Esophagus (tissue), 2 donors: ENCODE measurements around the gene TMEM176A. TPM values are rescaled to one million over a fixed set of nuclear protein-coding genes. Genes with fewer than 3 reads are reported as not detected.
A peak's percentile ranks its signal among the peaks of the same experiment; 100 is the strongest.

Source experiments
- H3K27ac ChIP-seq, 2 donors: one replicate each; pipeline ENCODE4 v1.5.1; 2013; ENCODE audit warnings: low read depth in 2 of 2, mild to moderate bottlenecking in 2 of 2, inconsistent platforms in 1 of 2, low read length in 1 of 2, moderate library complexity in 1 of 2
- H3K27me3 ChIP-seq, 2 donors: one replicate each; pipeline ENCODE4 v1.6.1; 2013; ENCODE audit warnings: low read length in 2 of 2, control low read depth in 1 of 2, mild to moderate bottlenecking in 1 of 2; ENCODE audit not compliant: insufficient read depth in 2 of 2, control insufficient read depth in 1 of 2
- H3K36me3 ChIP-seq, 2 donors: one replicate each; pipeline ENCODE4 v1.6.1; 2013; ENCODE audit warnings: low read length in 1 of 2; ENCODE audit not compliant: control insufficient read depth in 2 of 2, insufficient read depth in 2 of 2
- H3K4me1 ChIP-seq, 2 donors: one replicate each; pipeline ENCODE4 v1.6.1; 2013; ENCODE audit warnings: low read length in 1 of 2; ENCODE audit not compliant: control insufficient read depth in 2 of 2, insufficient read depth in 2 of 2
- H3K4me3 ChIP-seq, 2 donors: one replicate each; pipeline ENCODE4 v1.5.1; 2013; ENCODE audit warnings: low read length in 2 of 2, mild to moderate bottlenecking in 2 of 2, low read depth in 1 of 2, moderate library complexity in 1 of 2
- H3K9me3 ChIP-seq, 2 donors: one replicate each; pipeline ENCODE4 v1.6.1; 2013; ENCODE audit warnings: mild to moderate bottlenecking in 2 of 2, low read depth in 1 of 2, low read length in 1 of 2, moderate library complexity in 1 of 2; ENCODE audit not compliant: control insufficient read depth in 2 of 2, insufficient read depth in 1 of 2
- WGBS, 2 donors: extraction: QIAGEN DNeasy Blood & Tissue Kit; methylation state at CpG; one replicate each; pipeline ENCODE4 v1.1.7; 2013; 5-methylcytosine and 5-hydroxymethylcytosine counted together
- polyA plus RNA-seq, 2 donors: library from polyadenylated mRNA; stranded (reverse); fragments of 200-250 nt; gene quantifications; one replicate each; pipeline ENCODE4 v1.2.3, GENCODE V29; 2013
- donor health status: healthy with polysubstance abuse.
- donor health status: Bipolar disorder and iron deficiency.

TMEM176A gene
- polyA plus RNA-seq, 2 donors: 4.8 to 9.4 TPM

DNA sequence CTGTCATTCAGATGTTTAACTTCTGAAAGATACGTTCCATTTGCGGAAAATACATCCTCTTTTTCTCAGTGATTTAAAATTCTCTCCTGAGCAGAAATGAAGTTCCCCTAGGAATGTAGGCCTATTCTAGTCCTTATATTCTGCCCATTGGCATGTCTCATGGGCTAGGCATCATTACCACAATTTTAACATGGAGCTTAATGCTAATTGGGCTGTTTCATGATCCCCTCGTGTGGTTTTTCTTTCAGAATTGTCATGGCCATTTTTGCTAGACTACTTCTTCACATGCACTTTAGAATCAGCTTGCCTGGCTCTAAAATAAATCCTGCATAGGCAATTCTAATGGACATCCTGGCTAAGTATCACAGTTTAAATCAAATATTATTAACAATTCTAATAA lies 1.4 kb upstream of the TMEM176A start:
- H3K36me3 ChIP-seq: no peaks in the 10 kb centered on the region
- H3K4me3 ChIP-seq: no peak overlapping the region
- WGBS, 2 donors: 71 to 74% methylated on average over 3 of the region's 3 CpGs
- H3K27me3 ChIP-seq: peaks cover 0 to 8% of the 10 kb centered on the region in 2 donors
- H3K27ac ChIP-seq: peak overlapping the region in 1 of 2 donors; percentile 20
- peaks cover 0 to 2% of the 10 kb centered on the region in 2 donors for H3K9me3 ChIP-seq
- no peaks in the 10 kb centered on the region for H3K4me1 ChIP-seq

DNA sequence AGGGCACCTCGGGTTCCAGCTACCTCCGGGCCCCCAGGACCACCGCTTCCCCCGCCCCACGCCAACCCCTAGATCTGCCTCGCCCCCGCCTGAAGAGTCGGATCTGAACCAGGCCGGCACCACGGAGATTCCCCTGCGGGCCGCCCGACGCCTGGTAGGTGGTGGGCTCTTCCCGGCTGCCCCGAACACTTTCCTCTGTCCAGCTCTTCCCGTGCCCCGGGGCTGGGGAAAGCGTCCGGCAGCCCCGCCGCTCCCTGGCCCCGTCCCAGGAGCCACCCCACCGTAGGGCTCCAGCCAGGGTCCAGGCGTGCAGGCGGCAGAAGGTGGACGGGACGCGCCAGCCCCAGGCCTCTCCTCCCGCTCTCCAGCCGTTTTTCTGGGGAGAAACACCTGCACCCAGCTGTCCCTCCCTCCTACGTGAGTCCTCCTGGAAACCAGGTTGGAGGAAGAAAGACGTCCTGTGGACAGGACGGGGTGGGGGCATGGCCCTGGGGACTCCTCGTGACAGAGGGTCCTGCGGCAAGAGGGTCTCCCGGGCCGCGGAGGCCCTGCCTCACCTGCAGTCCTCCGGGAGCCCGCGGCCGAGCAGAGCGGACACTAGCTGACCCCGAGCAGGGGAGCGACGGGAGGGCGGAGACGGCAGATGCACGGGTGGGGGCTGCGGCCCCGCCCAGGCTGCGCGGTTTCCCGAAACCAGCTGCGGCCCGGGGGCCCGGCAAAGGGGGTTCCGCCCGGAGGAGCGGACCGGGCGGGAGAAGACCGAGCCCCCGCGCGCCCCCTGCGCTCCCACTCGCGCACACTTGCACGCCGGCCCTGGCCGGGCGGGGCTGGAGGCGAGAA lies 608 bp upstream of the TMEM176A start, which contains the start of gene TMEM176B:
Gene TMEM176B (minus strand): TSS at position 624 of the 840 bp plus-strand sequence. CDS start 3,795 bp downstream, outside the sequence.
- Histone ChIP-seq H3K36me3 (no peaks in the 10 kb centered on the region), H3K4me1 (no peaks in the 10 kb centered on the region), H3K4me3 (peak within 1 kb of the TSS; percentile 39 to 61), H3K9me3 (peaks cover 0 to 2% of the 10 kb centered on the region in 2 donors), H3K27ac (peak within 1 kb of the TSS; percentile 51 to 66), H3K27me3 (peaks cover 0 to 8% of the 10 kb centered on the region in 2 donors)
- 9 to 10% methylated on average over 63 to 75 of the region's 75 CpGs for WGBS, 2 donors

DNA sequence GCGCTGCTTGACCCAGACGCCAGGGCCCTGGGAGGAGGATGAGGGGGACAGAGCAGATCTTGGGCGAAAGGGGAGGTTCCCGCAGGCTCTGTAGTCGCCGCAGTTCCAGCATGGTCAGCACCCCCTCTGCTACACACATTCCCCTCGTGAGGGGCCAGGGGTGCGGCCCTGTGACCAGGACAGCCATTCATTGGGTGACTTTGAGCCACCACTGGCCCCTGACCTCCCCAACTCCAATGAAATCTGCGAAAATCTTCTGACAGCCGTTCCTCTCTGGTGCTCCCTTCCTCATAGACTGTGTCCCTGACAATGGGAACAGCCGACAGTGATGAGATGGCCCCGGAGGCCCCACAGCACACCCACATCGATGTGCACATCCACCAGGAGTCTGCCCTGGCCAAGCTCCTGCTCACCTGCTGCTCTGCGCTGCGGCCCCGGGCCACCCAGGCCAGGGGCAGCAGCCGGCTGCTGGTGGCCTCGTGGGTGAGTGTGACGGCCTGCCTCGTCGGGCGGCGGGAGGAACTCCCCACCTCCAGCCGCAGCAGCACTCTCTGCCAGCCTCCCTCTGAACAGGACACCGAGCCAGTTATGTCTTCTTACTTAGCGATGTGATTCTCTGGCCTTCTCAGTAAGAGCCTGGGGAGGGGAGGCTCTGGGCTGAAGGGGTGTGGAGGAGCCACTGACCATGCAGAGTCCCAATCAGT lies 825 bp downstream of the TMEM176A start:
- 31 to 35% methylated on average over 26 of the region's 26 CpGs for WGBS, 2 donors
- no peaks in the 10 kb centered on the region for H3K4me1 ChIP-seq
- H3K4me3 ChIP-seq: peak overlapping the region; percentile 39 to 61
- H3K36me3 ChIP-seq: no peaks in the 10 kb centered on the region
- peak overlapping the region; percentile 51 to 66 for H3K27ac ChIP-seq
- peaks cover 0 to 6% of the 10 kb centered on the region in 2 donors for H3K9me3 ChIP-seq
- peaks cover 0 to 8% of the 10 kb centered on the region in 2 donors for H3K27me3 ChIP-seq

DNA sequence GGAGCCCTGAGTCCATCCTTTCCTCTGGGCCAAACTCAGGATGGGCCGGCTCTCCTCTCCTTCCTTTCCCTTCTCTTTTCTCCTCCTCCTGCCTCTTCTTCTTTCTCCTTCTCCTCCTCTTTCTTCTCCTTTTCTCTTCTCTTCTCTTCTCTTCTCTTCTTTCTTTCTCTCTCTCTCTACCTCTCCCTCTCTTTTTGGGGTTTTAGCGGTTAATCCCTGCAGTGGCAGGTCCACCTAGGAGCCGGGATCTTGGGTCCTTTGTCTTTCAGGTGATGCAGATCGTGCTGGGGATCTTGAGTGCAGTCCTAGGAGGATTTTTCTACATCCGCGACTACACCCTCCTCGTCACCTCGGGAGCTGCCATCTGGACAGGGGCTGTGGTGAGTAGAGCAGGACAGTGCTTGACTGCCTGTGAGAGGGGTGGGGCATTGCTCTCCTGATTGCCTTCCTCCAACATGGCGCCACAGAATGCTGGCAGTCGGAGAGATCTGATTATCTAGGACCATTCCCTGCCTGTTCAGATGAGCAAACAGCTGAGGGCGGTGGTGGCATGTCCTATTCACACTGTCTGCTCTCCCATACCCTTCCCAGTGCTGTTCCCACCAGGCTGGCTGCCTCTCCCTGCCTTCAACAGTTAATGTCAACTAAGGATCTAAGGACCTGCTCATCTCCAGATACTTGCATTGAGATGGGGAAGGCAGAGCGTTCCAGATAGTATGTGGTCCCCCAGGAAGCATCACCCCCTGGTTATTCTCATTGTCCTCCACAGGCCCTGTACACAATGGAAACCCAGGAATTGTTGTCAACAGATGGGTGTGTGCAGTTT lies 1.6 kb downstream of the TMEM176A start:
- H3K27me3 ChIP-seq: peaks cover 0 to 8% of the 10 kb centered on the region in 2 donors
- H3K4me1 ChIP-seq: no peaks in the 10 kb centered on the region
- H3K27ac ChIP-seq: no peak overlapping the region
- peaks cover 3 to 8% of the 10 kb centered on the region in 2 donors for H3K9me3 ChIP-seq
- peak overlapping the region in 1 of 2 donors; percentile 61 for H3K4me3 ChIP-seq
- no peaks in the 10 kb centered on the region for H3K36me3 ChIP-seq
- 86 to 87% methylated on average over 12 of the region's 12 CpGs for WGBS, 2 donors

DNA sequence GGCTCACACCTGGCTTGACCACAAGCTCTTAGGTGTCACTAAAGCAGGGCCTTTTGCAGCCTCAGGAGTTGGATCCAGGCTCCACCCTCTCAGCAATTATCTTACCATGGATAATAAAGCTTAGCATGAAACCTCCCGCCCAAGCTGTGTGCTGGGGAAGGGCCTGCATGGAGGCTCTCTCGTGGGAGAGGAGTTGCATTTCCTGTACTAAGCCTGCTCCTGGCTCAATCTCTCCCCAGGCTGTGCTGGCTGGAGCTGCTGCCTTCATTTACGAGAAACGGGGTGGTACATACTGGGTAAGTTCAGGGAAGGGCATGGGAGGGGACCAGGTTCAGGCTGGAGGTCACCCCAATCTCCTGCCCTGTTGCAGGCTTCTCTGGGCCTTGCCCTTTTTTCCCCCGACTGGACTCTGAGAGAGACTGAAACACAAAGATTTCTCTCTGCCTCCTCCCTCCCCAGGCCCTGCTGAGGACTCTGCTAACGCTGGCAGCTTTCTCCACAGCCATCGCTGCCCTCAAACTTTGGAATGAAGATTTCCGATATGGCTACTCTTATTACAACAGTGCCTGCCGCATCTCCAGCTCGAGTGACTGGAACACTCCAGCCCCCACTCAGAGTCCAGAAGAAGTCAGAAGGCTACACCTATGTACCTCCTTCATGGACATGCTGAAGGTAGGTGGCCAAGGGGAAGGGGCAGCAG lies 2.7 kb downstream of the TMEM176A start:
- 73 to 75% methylated on average over 10 of the region's 10 CpGs for WGBS, 2 donors

DNA sequence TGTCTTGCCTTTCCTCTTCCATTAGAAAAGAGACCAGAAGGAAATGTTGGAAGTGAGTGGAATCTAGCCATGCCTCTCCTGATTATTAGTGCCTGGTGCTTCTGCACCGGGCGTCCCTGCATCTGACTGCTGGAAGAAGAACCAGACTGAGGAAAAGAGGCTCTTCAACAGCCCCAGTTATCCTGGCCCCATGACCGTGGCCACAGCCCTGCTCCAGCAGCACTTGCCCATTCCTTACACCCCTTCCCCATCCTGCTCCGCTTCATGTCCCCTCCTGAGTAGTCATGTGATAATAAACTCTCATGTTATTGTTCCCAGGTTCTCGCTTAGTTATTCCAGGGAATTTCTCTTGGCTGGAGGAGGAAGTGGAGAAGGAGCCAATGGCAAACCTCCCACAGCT lies 4.2 kb downstream of the TMEM176A start:
- no peaks in the 10 kb centered on the region for H3K36me3 ChIP-seq
- whole genome bisulfite sequencing, 2 donors: 87 to 95% methylated on average over 5 of the region's 5 CpGs
- H3K27ac ChIP-seq: no peak overlapping the region
- peaks cover 0 to 5% of the 10 kb centered on the region in 2 donors for H3K27me3 ChIP-seq
- no peaks in the 10 kb centered on the region for H3K4me1 ChIP-seq
- H3K9me3 ChIP-seq: peaks cover 3 to 8% of the 10 kb centered on the region in 2 donors
- H3K4me3 ChIP-seq: no peak overlapping the region

More for the DNA sequence above, 2.7 kb downstream of the TMEM176A start:
- Histone ChIP-seq H3K9me3 (peaks cover 3 to 8% of the 10 kb centered on the region in 2 donors), H3K4me1 (no peaks in the 10 kb centered on the region), H3K4me3 (no peak overlapping the region), H3K27me3 (peaks cover 0 to 8% of the 10 kb centered on the region in 2 donors), H3K36me3 (no peaks in the 10 kb centered on the region), H3K27ac (no peak overlapping the region)

DNA sequence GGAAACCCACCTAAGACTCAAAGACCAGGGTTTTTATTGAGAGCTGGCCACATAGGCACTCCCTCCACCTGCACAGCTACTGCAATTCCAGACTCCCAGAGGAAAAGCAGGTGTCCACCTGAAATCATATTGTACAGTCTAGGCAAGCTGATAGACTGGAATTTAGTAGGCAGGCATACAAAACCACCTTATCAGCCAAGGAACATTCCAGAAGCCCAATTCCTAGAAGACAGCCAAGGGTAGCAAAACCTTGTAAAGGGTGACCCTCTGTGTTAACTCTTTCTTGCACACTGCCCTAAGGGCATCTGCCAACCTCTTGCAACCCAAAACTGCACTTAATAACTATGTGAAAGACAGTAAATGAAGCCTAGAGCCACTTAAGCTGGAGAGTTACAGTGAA lies 5.3 kb downstream of the TMEM176A start:
- no peak overlapping the region for H3K27ac ChIP-seq
- no peaks in the 10 kb centered on the region for H3K36me3 ChIP-seq
- no peaks in the 10 kb centered on the region for H3K27me3 ChIP-seq
- H3K9me3 ChIP-seq: peaks cover 3 to 8% of the 10 kb centered on the region in 2 donors
- no peak overlapping the region for H3K4me3 ChIP-seq
- H3K4me1 ChIP-seq: no peaks in the 10 kb centered on the region

DNA sequence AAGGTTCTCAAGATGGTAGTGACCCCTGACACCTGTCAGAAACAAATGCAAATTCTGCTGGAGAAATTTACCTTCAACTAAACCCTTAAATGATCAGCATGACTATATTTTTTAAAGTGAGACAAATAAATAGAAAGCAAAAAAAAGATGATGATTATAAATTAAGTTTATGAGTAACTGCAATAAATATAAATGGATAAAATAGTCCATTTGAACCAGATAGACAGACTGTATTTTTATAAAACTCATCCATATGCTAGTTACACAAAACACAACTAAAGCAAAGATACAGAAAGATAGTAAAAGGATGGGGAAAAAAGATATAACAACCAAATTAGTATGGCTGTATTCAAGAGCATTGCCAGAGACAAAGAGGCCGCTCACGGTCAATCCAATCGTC lies 5.9 kb downstream of the TMEM176A start:
- Histone ChIP-seq H3K4me1 (no peaks in the 10 kb centered on the region), H3K27ac (no peak overlapping the region), H3K36me3 (no peaks in the 10 kb centered on the region), H3K4me3 (no peak overlapping the region), H3K27me3 (no peaks in the 10 kb centered on the region), H3K9me3 (peaks cover 3 to 8% of the 10 kb centered on the region in 2 donors)
- 96 to 100% methylated on average over 3 of the region's 3 CpGs for WGBS, 2 donors
